ENCODE data around the gene GARS1.

Gene GARS1

DNA sequence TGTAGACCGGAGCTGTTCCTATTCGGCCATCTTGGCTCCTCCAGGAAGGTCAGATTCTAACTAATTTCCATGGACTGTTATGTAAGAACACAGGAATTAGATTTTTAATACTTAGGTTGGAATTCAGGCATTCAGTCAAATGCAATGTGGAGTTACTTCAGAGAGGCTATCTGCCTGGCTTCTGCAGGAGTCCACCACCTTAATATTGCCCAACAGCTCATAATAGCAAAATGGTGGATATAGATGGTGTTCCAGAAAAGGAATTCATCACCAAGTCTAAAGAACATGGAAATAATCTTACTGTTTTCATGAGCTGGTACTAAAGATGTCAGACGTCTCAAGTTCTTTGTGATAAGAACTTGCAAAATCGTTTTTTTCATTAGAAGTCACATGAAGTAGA is 48.1 kb downstream of the GARS1 start:
- H3K9ac ChIP-seq, result no peak overlapping the region

DNA sequence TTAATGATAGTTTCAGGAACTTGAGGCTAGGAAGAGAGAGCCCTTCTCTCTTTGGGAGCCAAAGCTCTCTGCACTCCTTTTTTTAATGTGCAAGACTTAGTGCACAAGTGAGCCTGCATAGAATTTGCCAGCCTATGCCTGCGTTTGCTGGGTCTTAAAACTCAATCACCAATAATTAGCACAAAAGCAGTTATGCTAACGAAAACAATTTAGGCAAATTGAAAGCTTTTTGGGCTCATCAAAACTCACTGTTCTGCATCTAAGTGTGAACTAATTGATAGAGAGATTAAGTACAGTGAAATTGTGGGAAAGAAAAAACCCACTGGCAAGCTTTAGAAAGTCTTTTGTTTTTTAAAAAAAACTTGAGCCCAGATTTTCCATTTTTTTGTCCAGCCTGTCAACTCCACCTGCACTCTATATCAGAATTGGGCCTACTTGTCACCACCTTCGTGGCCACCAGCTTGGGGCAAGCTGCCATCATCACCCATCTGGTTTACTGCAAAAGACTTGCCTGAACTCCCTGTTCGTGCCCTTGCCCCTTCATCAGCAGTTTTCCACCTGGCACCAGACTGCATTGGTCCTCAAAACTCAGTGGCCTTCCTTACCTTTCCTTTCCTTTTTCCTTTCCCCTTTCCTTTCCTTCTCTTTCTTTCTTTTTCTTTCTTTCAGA is 49.7 kb downstream of the GARS1 start:
- no peaks in the 10 kb centered on the region for H3K27me3 ChIP-seq
- no peak for TF ChIP-seq Cebpa-rat (IDR thresholded peaks at IDR 0.05)
- H3K27ac ChIP-seq, result no peak overlapping the region
- peaks cover 13% of the 10 kb centered on the region; the same call in 1 of the 2 replicates for H4K20me1 ChIP-seq
- H3K36me3 ChIP-seq, result peaks cover 44% of the 10 kb centered on the region
- H3K4me2 ChIP-seq, result no peak overlapping the region
- no peaks in the 10 kb centered on the region for H3K4me1 ChIP-seq
- no peak overlapping the region for H3K4me3 ChIP-seq
- no peak overlapping the region for H3K9ac ChIP-seq
- H3K9me3 ChIP-seq, result no peaks in the 10 kb centered on the region

More for the DNA sequence above, 48.1 kb downstream of the GARS1 start:
- Histone ChIP-seq H3K4me1 (no peaks in the 10 kb centered on the region), H3K4me2 (no peak overlapping the region), H3K9me3 (no peaks in the 10 kb centered on the region), H3K27ac (no peak overlapping the region), H3K36me3 (peaks cover 44% of the 10 kb centered on the region), H3K4me3 (no peak overlapping the region), H4K20me1 (peaks cover 13% of the 10 kb centered on the region; the same call in 1 of the 2 replicates), H3K27me3 (no peaks in the 10 kb centered on the region)
- TF ChIP-seq Cebpa-rat (IDR thresholded peaks at IDR 0.05), result no peak

DNA sequence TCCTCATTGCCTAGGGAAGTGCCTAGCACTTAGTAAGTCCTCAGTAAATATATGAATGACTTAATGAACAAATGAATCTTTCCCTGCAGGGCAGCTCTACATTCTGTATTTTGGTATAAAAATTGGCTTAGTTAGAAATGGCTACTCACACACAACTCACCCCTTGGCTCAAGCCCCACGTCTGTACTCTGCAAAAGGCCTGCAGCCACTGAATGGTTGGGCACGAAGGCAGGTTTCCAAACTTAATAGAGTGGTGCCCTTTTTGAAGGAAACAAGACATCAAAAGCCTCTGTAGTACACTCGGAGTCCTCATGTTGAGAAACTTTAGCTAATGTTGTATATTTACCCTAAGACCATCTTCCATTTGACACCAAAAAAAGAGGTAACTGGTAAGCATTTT is 51.0 kb downstream of the GARS1 start:
- Histone ChIP-seq H3K9ac (no peak overlapping the region), H3K4me1 (no peaks in the 10 kb centered on the region), H3K4me2 (no peak overlapping the region), H3K4me3 (no peak overlapping the region), H3K27ac (no peak overlapping the region), H3K36me3 (peaks cover 44% of the 10 kb centered on the region), H4K20me1 (peaks cover 13% of the 10 kb centered on the region; the same call in 1 of the 2 replicates), H3K27me3 (no peaks in the 10 kb centered on the region), H3K9me3 (no peaks in the 10 kb centered on the region)
- no peak for TF ChIP-seq Cebpa-rat (IDR thresholded peaks at IDR 0.05)

GRCh38 chr7:30646154-30646553 is 51.5 kb downstream of the GARS1 start:
- Histone ChIP-seq H3K9me3 (no peaks in the 10 kb centered on the region), H3K4me3 (no peak overlapping the region), H3K27ac (no peak overlapping the region), H3K4me2 (no peak overlapping the region), H3K27me3 (no peaks in the 10 kb centered on the region), H3K4me1 (no peaks in the 10 kb centered on the region), H3K9ac (no peak overlapping the region), H3K36me3 (peaks cover 44% of the 10 kb centered on the region), H4K20me1 (peaks cover 13% of the 10 kb centered on the region; the same call in 1 of the 2 replicates)
- no peak for TF ChIP-seq Cebpa-rat (IDR thresholded peaks at IDR 0.05)

DNA sequence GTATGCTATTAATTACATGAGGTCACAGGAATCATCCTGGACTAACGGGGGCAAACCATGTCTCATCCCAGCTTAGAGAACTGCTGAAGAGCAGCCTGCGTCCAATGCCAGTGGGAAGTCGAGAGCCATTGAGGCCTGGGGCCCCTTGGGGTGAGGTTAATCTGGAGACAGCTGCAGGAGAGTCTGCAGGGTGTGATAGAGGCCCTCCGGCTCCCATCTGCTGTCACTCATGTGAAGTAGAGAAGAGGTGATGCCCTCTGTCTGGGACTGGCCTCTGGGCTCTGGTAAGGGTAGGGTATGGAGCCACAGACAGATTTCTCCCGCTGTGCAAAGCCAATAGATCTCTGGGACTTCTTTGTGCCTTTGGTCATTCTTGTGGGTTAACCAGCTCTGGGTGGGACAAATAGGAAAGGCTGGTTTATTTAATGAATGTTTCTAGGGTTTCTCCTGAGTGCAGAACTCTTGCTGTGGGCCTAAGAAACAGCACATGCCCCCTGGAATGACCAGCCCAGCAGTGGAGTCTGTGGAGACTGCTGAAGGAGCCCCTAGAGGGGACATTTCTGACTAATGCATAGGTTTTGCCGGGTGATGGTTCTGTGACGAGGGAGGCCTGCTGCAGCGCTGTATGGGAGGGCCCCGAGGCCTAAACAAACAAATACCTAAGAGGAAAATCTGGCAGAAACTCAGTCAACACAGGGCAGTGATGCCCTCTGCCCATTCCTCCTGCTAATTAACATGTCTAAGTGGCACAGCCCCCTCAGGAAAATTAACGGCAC is 53.1 kb downstream of the GARS1 start:
- Histone ChIP-seq H3K4me3 (no peak overlapping the region), H3K4me2 (no peak overlapping the region), H4K20me1 (peaks cover 13% of the 10 kb centered on the region; the same call in 1 of the 2 replicates), H3K9ac (no peak overlapping the region), H3K36me3 (peaks cover 41% of the 10 kb centered on the region), H3K27ac (no peak overlapping the region), H3K4me1 (no peaks in the 10 kb centered on the region), H3K27me3 (no peaks in the 10 kb centered on the region), H3K9me3 (no peaks in the 10 kb centered on the region)
- TF ChIP-seq Cebpa-rat (IDR thresholded peaks at IDR 0.05), result no peak

- no peak for TF ChIP-seq Cebpa-rat (IDR thresholded peaks at IDR 0.05)
- Histone ChIP-seq H3K4me2 (no peak overlapping the region), H4K20me1 (peaks cover 5% of the 10 kb centered on the region; the same call in 1 of the 2 replicates), H3K36me3 (peaks cover 31% of the 10 kb centered on the region), H3K27me3 (no peaks in the 10 kb centered on the region), H3K9ac (no peak overlapping the region), H3K4me3 (no peak overlapping the region), H3K9me3 (no peaks in the 10 kb centered on the region), H3K4me1 (no peaks in the 10 kb centered on the region), H3K27ac (no peak overlapping the region)
Observed at GRCh38 chr7:30648744-30649540, 54.3 kb downstream of the GARS1 start.

DNA sequence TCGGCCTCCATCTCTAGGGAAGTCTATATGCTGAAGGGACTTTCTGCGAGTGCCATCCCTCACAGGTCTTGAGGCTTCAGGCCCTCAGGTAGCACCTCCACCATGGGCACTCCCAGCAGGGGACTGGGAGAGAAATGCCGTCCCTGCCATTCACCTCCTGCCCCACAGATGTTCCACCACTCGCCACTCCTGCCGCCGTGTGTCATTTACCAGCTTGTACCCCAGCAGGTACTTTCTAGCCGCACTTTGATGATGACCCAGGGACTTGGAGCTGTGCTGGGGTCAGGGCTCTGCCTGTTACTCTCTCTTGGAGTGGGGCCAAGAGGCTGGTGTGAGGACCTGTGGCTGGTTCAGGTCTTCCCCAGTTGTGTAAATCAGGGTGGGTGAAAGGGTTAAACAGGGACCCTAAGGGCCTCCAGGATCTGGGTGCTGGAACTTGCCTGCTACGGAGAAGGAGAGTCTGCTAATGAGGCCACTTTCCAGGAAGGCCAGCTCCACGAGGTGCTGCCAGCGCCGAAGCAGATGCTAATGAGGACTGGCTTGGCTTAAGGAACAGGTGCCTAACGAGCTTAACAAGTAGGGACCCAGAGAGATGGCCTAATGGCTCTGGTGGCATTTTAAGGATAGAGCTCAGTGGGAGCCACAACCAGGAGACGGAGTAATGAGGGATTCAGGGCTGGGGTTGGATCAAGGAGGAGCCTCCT is 55.2 kb downstream of the GARS1 start:
- no peak for TF ChIP-seq Cebpa-rat (IDR thresholded peaks at IDR 0.05)
- Histone ChIP-seq H3K4me2 (no peak overlapping the region), H3K9ac (no peak overlapping the region), H3K4me1 (no peaks in the 10 kb centered on the region), H3K36me3 (peaks cover 22% of the 10 kb centered on the region), H3K9me3 (no peaks in the 10 kb centered on the region), H4K20me1 (no peaks in the 10 kb centered on the region), H3K4me3 (no peak overlapping the region), H3K27ac (no peak overlapping the region), H3K27me3 (no peaks in the 10 kb centered on the region)

DNA sequence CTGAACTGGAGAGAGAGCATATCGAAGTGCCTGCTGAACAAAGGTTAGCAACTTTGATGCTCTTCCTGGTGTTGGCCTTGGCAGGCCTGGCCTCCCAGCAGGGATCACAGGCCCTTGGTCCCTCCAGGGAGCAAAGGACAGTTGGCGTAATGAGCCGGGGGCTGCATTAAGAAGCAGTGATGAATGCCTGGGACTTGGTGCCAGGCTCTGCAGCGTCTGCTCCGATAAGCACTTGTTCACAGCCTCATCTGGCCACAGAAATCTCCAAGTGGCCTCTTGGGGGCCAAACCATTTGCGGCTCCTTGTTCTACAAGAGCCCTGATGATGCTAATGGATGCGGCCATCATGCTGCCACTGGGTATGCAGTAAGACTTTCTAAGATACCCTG is 55.7 kb downstream of the GARS1 start:
- Histone ChIP-seq H3K27me3 (no peaks in the 10 kb centered on the region), H4K20me1 (no peaks in the 10 kb centered on the region), H3K4me1 (peaks cover 4% of the 10 kb centered on the region), H3K4me2 (no peak overlapping the region), H3K27ac (no peak overlapping the region), H3K4me3 (no peak overlapping the region), H3K9ac (no peak overlapping the region), H3K9me3 (no peaks in the 10 kb centered on the region), H3K36me3 (peaks cover 17% of the 10 kb centered on the region)
- TF ChIP-seq Cebpa-rat (IDR thresholded peaks at IDR 0.05), result no peak

DNA sequence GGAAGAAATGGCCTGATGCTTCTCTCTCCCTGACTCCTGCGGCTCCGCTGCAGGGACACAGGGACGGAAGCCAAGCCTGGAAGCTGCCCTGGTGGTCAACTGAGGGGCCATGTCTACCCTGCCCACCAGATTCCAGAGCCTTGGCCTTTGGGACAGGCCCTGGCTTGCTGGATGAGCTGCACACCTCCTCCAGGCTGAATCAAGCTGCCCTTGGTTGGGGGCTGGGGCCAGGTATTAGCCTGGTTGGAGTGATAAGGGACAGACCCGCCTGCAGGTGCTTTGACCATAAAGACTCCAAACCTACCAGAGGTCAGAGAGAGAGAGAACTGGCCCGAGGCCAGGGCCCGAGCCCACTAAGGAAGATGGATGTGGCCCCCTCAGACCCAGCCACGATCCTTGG is 57.5 kb downstream of the GARS1 start:
- Histone ChIP-seq H3K9ac (no peak overlapping the region), H3K27ac (no peak overlapping the region), H3K36me3 (peaks cover 2% of the 10 kb centered on the region; the same call in 1 of the 2 replicates), H3K9me3 (no peaks in the 10 kb centered on the region), H4K20me1 (no peaks in the 10 kb centered on the region), H3K27me3 (no peaks in the 10 kb centered on the region), H3K4me3 (no peak overlapping the region), H3K4me2 (no peak overlapping the region), H3K4me1 (peaks cover 21% of the 10 kb centered on the region)
- no peak for TF ChIP-seq Cebpa-rat (IDR thresholded peaks at IDR 0.05)
